HG03378 (cell line): ENCODE measurements around the gene TOMM5.

ENCODE experiments used
- ATAC-seq: cut with Tn5 transposase; IDR thresholded peaks from one replicate; pipeline ENCODE4 v1.9.1; 2021; ENCODE audit warnings: mild to moderate bottlenecking, moderate library complexity; ENCODE audit not compliant: unreplicated experiment

Gene TOMM5

GRCh38 chr9:37564916-37565315 is 27.5 kb downstream of the TOMM5 start:
- ATAC-seq: no peak

DNA sequence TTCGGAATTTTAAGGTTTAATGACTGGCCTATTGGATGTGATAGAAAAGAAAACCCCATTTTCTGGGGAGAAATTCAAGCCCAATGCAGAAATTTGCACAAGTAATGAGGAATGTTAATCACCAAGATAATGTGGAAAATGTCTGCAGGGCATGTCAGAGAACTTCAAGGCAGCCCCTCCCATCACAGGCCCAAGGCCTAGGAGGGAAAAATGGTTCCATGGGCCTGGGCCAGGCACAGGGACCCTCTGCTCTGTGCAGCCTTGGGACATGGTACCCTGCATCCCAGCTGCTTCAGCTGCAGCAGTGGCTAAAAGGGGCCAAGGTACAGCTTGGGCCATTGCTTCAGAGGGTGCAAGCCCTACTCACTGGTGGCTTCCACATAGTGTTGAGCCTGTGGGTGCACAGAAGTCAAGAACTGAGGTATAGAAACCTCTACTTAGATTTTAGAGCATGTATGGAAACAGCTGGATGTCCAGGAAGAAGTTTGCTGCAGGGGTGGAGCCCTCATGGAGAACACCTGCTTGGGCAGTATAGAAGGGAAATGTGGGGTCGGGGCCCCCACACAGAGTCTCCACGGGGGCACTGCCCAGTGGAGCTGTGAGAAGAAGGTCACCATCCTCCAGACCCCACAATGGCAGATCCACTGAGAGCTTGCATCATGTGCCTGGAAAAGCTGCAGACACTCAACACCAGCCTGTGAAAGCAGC is 28.4 kb downstream of the TOMM5 start:
- ATAC-seq: no peak

GRCh38 chr9:37562826-37563225 is 29.6 kb downstream of the TOMM5 start:
- no peak for ATAC-seq

- ATAC-seq: no peak
These were observed 30.7 kb downstream of the TOMM5 start for GRCh38 chr9:37561682-37562081.

DNA sequence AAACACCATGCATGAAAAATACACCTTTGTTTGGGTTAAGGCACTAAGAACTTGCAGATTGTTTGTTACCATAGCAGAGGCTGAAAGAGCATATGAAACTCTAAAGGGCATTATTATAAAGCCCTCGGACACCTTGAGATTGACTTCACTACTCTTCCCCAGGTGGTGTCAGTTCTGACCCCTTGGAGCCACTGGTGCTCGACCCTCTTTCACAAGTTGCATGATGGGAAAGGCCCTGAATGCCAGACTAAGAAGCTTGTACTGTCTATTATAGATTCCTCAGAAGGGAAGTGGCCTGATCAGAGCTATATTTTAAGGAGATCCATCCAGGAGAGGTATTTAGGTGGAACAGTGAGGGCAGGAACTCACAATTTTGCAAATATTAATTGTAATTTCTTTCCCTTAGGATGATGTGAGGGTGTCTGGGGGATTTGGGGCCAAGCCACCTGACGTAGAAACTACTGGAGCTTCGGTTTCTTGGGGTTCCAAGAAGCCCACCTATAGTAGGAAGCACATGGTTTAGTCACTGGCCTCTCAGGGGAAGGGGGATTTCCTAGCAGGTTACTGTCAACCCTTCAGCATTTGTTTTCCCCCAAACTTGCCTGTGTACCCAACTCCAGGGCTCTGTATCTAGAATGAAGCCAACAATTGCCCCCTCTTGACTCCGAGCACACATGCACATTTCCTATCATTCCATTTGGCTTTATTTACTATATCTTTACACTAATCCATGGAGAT is 32.4 kb downstream of the TOMM5 start:
- no peak for ATAC-seq

GRCh38 chr9:37559125-37559524 is 33.3 kb downstream of the TOMM5 start:
- ATAC-seq: no peak

- ATAC-seq: no peak
These were observed 36.6 kb downstream of the TOMM5 start for GRCh38 chr9:37555786-37556185.

DNA sequence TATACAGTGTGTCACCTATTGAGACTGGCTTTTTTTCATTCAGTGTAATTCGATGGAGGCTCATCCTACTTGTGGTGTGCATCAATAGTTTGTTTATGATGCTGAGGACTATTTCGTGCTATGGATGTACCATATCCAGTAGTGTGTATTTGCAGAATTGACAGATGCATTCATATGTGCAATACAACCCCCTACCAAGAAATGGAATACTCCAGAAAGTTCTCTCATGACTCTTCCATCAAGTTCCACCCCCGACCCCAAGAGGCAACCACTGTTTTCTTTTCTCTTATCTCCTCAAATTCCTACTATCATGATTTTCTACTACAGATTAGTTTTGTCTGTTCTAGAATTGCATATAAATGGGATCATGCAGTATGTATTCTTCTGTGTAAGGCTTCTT is 38.1 kb downstream of the TOMM5 start:
- ATAC-seq: no peak

GRCh38 chr9:37551888-37552287 is 40.5 kb downstream of the TOMM5 start:
- ATAC-seq: no peak

DNA sequence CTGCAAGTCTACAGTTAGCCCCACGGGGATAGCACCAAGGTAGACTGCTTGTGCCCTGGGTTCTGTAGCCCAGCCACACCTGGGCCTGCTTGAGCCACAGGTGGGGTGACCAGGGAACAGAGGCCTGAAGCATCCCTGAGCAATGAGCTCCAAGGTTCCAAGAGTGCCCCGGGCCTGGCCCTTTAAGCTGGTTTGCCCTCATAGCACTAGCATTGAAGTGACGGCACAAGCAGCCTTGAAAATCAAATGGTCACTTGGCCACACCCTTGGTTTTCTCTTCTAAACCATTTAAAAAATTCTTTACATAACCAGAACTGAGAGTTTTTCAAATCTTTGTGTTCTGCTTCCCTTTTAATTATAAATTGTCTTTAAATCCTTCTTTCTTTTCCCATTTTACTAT is 40.9 kb downstream of the TOMM5 start:
- ATAC-seq: no peak

GRCh38 chr9:37550781-37551180 is 41.6 kb downstream of the TOMM5 start:
- no peak for ATAC-seq

DNA sequence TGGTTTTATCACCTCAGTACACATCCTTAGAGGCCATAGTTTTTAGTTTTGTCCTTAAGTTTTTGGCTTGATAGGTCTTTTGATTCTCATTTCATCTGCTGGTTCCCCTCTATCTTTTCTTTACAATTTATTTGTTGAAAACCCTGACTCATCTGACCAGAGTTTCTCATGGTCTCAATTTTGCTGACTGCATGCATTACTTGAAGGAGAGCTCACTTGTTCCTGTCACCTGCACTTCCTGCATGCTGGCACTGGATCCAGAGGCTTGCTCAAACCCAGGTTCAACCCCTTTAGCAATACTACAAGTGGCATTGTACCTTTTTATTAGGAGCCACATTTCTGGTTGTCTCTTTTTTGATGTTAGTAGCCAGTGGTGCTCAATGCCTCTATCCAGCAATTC is 42.9 kb downstream of the TOMM5 start:
- no peak for ATAC-seq

- ATAC-seq: no peak
These were observed 45.0 kb downstream of the TOMM5 start for GRCh38 chr9:37547328-37547878.

DNA sequence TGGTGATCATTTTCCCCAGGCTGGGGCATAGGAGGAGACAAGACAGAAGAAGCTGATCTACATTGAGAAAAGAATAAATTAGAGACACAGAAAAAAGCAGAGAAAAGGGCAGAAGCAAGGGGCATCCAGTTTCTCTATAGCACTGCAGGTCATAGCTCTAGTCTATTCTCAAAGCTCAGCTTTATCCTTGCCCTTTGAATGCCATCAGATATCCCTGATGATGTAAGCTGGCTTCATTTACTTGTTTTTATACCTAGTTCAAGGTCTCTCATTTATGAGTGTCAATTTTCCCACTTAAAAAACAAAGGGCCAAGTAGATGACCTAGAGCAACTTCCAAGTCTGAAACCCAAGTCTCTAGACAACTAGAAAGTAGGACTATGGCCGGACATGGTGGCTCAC is 48.9 kb downstream of the TOMM5 start:
- ATAC-seq: no peak

DNA sequence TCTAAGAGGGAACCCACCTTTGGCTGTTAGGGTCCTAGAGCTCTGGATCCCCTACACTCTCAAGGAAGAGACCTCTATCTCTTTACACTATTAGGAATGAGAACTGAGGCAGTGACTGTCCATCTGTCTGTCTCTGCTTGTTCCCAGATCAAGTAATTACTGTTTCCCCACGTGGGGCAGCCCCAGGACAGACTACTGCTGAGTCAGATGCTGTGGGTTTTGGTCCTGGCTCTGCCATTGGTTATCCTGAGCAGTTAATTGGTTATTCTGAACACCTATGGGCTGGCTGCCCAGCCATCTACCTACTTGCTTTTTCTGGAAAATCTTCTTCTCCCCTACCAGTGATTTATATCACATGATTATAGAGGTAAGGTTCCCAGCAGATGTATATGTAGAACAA is 49.5 kb downstream of the TOMM5 start:
- ATAC-seq: no peak

- ATAC-seq: no peak
These were observed 49.9 kb downstream of the TOMM5 start for GRCh38 chr9:37542488-37542887.

DNA sequence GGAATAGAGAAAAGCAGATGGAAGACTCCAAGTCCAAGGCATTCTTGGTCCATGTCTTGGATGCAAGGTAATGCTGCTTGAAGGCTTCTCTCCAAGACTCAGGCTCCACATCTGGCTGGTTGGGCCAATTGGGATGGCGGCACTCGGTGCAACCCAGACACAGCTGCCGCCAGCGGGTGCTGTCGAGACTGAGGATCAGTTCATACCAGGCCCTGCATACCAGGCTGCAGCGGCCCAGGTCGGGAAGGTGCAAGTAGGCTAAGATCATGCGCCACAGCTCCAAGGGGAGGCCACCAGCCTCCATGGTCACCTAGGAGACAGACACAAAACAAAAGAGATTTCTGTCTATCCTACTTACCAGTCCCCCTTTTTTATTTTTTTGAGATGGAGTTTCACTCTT is 50.9 kb downstream of the TOMM5 start:
- ATAC-seq: no peak

DNA sequence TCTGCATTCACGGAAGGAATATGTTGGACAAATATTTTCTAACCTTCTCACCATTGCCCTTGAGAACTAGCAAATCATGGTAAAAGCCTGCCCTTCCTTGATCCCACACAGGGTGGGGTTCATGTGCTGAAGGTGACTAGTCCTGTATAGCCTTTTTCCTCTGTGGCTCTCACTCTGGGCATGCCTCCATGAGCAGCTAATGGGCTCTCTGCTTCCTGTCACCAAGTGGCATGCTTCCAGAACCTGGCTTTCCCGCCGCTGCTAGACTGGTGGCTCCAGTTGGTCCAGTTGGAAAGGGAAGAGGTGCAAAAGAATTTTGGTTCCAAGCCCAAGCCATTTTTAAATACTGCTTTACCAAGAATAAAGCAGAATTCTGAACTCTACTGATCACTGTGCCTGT is 51.8 kb downstream of the TOMM5 start:
- no peak for ATAC-seq

DNA sequence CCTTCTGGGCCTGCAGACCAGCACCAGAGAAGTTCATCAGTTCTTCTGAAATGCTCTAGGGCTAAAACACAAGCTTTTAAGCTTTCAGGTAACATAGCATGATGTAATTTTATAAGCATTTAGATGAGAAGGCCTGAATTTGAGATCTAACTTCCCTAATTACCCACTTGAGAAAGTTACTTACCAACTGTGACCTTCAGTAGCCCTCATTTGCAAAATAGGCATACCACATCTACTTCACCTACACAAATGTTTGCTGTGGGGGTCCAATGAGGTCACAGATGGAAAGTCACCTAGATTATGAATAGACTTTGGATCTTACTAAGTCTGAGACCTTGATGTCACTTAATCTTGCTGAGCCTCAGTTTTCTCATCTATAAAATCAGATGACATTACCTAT is 52.8 kb downstream of the TOMM5 start:
- no peak for ATAC-seq
